Testis (tissue), 3 donors: Measurements from ENCODE around the gene MAP7. TPM values are rescaled to one million over a fixed set of nuclear protein-coding genes. Genes with fewer than 3 reads are reported as not detected.
"Not testable (repeated sequence)": the region's sequence is repeated elsewhere in the genome, so short reads cannot be mapped to it uniquely, and the experiment has no call there.

ENCODE experiments used
- DNase-seq: peaks from one replicate; pipeline ENCODE4 v3.0.0-alpha.2; 2019
- H3K27ac ChIP-seq, 2 donors: fragments of 200-600 bp; sonication (generic); one replicate each; pipeline ENCODE4 v1.5.1; 2019
- H3K27me3 ChIP-seq: fragments of 200-600 bp; sonication (generic); one replicate; pipeline ENCODE4 v1.5.1; 2019
- H3K36me3 ChIP-seq: fragments of 200-600 bp; sonication (generic); one replicate; pipeline ENCODE4 v1.5.1; 2017; ENCODE audit warnings: low read depth; ENCODE audit errors: missing control alignments
- H3K4me1 ChIP-seq: fragments of 200-600 bp; sonication (generic); one replicate; pipeline ENCODE4 v1.5.1; 2019
- H3K4me3 ChIP-seq, 2 donors: fragments of 200-600 bp; sonication (generic); one replicate each; pipeline ENCODE4 v1.5.1; 2017 to 2019
- H3K9me3 ChIP-seq: fragments of 200-600 bp; sonication (generic); one replicate; pipeline ENCODE4 v1.5.1; 2017
- POLR2A ChIP-seq: fragments of 450-650 bp; IDR thresholded peaks from one replicate; pipeline ENCODE4 v1.6.1; 2017; ENCODE audit warnings: antibody characterized with exemption, mild to moderate bottlenecking, moderate library complexity
- WGBS, 2 donors: methylation state at CpG; one replicate each; pipeline ENCODE4 v1.1.5; 2018; 5-methylcytosine and 5-hydroxymethylcytosine counted together
- intact Hi-C: fragments of 100-400 bp; cut with DNase I; formaldehyde crosslinking; loops from one replicate; pipeline ENCODE4 v1.15.1; 2023; ENCODE audit warnings: low total_unique reads
- polyA plus RNA-seq: library from polyadenylated mRNA; stranded (reverse); fragments of 350-450 nt; fragmentation: Illumina TruSeq; extraction: RNeasy Lipid Tissue Mini Kit (QIAGEN cat#74804); gene quantifications from one replicate; pipeline ENCODE4 v1.2.3, GENCODE V29; 2014; ENCODE audit warnings: low read depth, low replicate concordance; ENCODE audit not compliant: insufficient read depth
- total RNA-seq, 2 donors: library from RNA; depleted of rRNA; stranded (reverse); fragments of >200 nt; gene quantifications; one replicate each; pipeline ENCODE4 v1.2.3, GENCODE V29; 2016
- TF ChIP-seq, protein P1 (sequence below), 3 experiments: fragments of 450-650 bp in 2 of 3; fragments of 200-600 bp in 1 of 3; sonication (generic) in 1 of 3; IDR thresholded peaks; one replicate each; pipeline ENCODE4 v1.5.1; 2016 to 2019; ENCODE audit warnings: antibody characterized with exemption in 3 of 3, mild to moderate bottlenecking in 2 of 3, moderate library complexity in 1 of 3

Gene MAP7
- total and polyA plus RNA-seq, 3 donors from 2014 or later: 38.5 to 61.4 (median 48.7) TPM

DNA sequence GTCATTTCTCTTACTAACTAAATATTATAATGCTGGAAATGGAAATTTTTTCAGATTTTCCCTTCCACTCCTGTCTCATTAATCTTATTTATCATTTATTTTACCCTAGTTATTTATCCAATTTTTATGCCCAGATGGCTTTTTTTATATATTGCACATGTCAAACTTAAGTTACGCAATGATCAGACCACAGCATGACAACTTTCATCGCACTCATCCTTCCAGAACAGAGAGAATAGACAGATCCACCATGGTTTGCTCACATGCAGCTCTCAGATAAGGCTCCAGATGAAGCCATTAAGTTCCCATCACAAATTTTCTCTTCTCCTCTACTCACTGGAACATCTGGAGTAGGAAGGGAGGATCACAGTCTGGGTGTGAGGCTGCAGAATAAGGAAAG lies 48.7 kb downstream of the MAP7 start:
- Histone ChIP-seq H3K36me3 (no peaks in the 10 kb centered on the region), H3K4me1 (no peaks in the 10 kb centered on the region), H3K4me3 (no peak overlapping the region), H3K27ac (no peak overlapping the region), H3K9me3 (no peaks in the 10 kb centered on the region), H3K27me3 (no peaks in the 10 kb centered on the region)
- no peak for DNase-seq
- intact Hi-C loops: no loop called here
- TF ChIP-seq POLR2A: no peak
- TF ChIP-seq, protein P1, sequence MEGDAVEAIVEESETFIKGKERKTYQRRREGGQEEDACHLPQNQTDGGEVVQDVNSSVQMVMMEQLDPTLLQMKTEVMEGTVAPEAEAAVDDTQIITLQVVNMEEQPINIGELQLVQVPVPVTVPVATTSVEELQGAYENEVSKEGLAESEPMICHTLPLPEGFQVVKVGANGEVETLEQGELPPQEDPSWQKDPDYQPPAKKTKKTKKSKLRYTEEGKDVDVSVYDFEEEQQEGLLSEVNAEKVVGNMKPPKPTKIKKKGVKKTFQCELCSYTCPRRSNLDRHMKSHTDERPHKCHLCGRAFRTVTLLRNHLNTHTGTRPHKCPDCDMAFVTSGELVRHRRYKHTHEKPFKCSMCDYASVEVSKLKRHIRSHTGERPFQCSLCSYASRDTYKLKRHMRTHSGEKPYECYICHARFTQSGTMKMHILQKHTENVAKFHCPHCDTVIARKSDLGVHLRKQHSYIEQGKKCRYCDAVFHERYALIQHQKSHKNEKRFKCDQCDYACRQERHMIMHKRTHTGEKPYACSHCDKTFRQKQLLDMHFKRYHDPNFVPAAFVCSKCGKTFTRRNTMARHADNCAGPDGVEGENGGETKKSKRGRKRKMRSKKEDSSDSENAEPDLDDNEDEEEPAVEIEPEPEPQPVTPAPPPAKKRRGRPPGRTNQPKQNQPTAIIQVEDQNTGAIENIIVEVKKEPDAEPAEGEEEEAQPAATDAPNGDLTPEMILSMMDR (IDR thresholded peaks at IDR 0.05): no peak
- WGBS, 2 donors: 92 to 93% methylated on average over 2 of the region's 2 CpGs

- no peak overlapping the region for H3K27ac ChIP-seq
- no peaks in the 10 kb centered on the region for H3K27me3 ChIP-seq
- TF ChIP-seq, protein P1 (IDR thresholded peaks at IDR 0.05): no peak
- no peak for TF ChIP-seq POLR2A
- intact Hi-C loops: no loop called here
- H3K4me3 ChIP-seq: no peak overlapping the region
- H3K36me3 ChIP-seq: no peaks in the 10 kb centered on the region
- H3K9me3 ChIP-seq: no peaks in the 10 kb centered on the region
- H3K4me1 ChIP-seq: no peaks in the 10 kb centered on the region
- 77 to 95% methylated on average over 1 of the region's 1 CpG for WGBS, 2 donors
- no peak for DNase-seq
Observed at GRCh38 chr6:136501096-136501495, 49.1 kb downstream of the MAP7 start.

DNA sequence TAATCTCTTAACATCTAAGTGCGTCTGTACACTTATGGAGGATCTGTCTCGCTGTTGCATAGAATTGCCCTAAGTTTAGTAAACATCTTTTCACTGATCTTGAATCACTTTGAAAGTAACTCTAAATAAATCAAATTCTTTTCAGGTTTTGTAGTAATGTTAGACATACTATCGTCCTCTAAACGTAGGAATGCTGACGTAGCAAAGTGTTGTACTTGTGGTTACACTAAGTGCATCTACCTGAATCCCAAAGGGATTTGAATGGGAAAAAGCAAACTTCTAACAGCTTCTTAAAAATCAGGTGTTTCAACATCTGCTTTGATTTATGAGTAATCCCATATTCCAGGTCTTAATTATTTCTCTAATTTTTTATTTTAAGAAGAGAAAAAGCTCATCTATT lies 49.8 kb downstream of the MAP7 start:
- Histone ChIP-seq H3K36me3 (no peaks in the 10 kb centered on the region), H3K9me3 (no peaks in the 10 kb centered on the region), H3K4me1 (no peaks in the 10 kb centered on the region), H3K27me3 (no peaks in the 10 kb centered on the region), H3K27ac (no peak overlapping the region), H3K4me3 (no peak overlapping the region)
- TF ChIP-seq, protein P1 (IDR thresholded peaks at IDR 0.05): no peak
- no peak for TF ChIP-seq POLR2A
- intact Hi-C loops: no loop called here
- WGBS, 2 donors: 91 to 92% methylated on average over 5 of the region's 5 CpGs
- no peak for DNase-seq

GRCh38 chr6:136499370-136499769 lies 50.9 kb downstream of the MAP7 start:
- Histone ChIP-seq H3K27ac (no peak overlapping the region), H3K36me3 (no peaks in the 10 kb centered on the region), H3K27me3 (no peaks in the 10 kb centered on the region), H3K4me1 (no peaks in the 10 kb centered on the region), H3K4me3 (no peak overlapping the region), H3K9me3 (no peaks in the 10 kb centered on the region)
- no peak for TF ChIP-seq POLR2A
- TF ChIP-seq, protein P1 (IDR thresholded peaks at IDR 0.05): no peak
- intact Hi-C loops: no loop called here
- WGBS, 2 donors: 89 to 91% methylated on average over 3 of the region's 3 CpGs
- DNase-seq: no peak

DNA sequence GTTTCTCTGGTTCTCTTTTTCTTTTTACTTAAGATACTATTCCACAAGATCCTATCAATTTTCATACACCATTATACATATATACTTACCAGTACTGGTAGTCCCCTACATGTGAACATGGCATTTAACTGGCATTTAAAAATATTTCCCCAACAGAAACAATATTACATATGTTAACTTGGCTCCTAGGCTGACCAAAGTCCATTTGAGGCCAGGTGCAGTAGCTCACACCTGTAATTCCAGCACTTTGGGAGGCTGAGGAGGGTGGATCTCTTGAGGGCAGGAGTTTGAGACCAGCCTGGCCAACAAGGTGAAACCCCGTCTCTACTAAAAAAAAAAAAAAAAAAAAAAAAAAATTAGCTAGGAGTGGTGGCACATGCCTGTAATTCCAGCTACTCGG lies 53.8 kb downstream of the MAP7 start:
- H3K27me3 ChIP-seq, H3K4me3 ChIP-seq, H3K4me1 ChIP-seq, H3K9me3 ChIP-seq, intact Hi-C loops, H3K27ac ChIP-seq, H3K36me3 ChIP-seq, DNase-seq: not testable (repeated sequence)
- WGBS, 2 donors: 95% methylated on average over 2 of the region's 2 CpGs
